A549 (cell line): ENCODE results near the gene RAPGEF6.

Experiments
- ATOH8 ChIP-seq: fragments of 250-450 bp; sonication (Bioruptor Pico); IDR thresholded peaks from 2 replicates; pipeline ENCODE4 v1.5.0; 2020; ENCODE audit warnings: low read depth, mild to moderate bottlenecking, moderate library complexity
- CTCF ChIP-seq: fragments of >200 bp; sonication (Bioruptor Twin); formaldehyde crosslinking; IDR thresholded peaks from 3 replicates; pipeline ENCODE4 v1.5.1; 2016
- HMGXB4 ChIP-seq: fragments of 250-450 bp; sonication (Bioruptor Pico); IDR thresholded peaks from 2 replicates; pipeline ENCODE4 v1.5.0; 2021; ENCODE audit warnings: mild to moderate bottlenecking, moderate library complexity, borderline replicate concordance
- PBX3 ChIP-seq: IDR thresholded peaks from 2 replicates; pipeline ENCODE4 v1.6.1; 2012

- TF ChIP-seq CTCF (no peak), HMGXB4 (no peak), PBX3 (no peak), ATOH8 (no peak)
Measured at GRCh38 chr5:131528682-131529081, 106.3 kb downstream of the RAPGEF6 start.
